GM15510 (cell line): ENCODE data around the gene SMAD7.

Experiments used
- POLR2A ChIP-seq: IDR thresholded peaks from 3 replicates; pipeline ENCODE4 v1.6.1; 2011; ENCODE audit warnings: borderline replicate concordance; ENCODE audit not compliant: insufficient read length; ENCODE audit errors: extremely low read depth

Gene SMAD7, protein sequence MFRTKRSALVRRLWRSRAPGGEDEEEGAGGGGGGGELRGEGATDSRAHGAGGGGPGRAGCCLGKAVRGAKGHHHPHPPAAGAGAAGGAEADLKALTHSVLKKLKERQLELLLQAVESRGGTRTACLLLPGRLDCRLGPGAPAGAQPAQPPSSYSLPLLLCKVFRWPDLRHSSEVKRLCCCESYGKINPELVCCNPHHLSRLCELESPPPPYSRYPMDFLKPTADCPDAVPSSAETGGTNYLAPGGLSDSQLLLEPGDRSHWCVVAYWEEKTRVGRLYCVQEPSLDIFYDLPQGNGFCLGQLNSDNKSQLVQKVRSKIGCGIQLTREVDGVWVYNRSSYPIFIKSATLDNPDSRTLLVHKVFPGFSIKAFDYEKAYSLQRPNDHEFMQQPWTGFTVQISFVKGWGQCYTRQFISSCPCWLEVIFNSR

DNA sequence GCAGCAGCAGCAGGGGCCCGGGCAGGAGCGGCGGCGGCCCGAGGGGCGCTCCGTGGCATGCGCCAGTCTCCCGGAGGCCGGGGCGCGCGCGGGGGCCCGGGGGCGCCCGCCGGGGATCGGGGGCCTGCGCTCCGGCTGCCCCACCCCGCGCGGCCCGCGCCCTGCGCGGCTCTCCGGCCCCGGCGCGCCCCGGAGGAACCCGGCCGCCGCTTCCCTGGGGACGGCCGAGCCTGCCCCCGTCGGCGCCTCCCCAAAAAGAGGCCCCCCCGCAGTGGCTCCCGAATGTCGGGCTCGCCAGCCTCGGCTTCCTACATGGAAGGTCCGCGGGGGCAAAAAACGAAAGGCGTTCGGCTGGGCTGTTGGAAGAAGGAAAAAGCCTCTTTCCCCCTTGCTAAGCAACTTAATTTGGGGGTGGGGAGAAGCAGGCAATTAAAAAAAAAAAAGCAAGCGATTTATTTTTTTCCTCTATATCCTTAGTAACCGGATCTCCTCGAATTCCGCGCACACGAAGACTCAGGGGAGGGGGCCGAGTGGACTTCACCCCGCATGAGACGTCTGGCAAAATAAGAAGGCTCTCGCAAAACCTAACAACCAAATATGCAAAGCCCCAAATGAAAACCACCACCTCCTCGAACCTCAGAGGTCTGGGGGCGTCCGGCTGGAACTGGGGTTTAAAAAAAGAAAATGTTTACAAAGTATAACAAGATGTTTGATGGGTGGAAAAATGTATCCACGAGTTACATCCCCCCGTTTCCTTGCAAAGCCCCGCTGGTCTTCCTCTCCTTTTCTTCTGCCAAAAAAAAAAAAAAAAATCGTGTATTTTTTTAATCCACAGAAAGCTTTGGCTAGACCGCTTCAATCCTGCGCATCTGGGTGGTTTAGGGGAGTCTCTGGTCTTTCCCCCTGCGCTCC lies at the start of gene SMAD7:
TSS of gene SMAD7 (minus strand) at position 430 of the 912 bp plus-strand sequence. CDS start 541 bp downstream, outside the sequence.
- no peak for TF ChIP-seq POLR2A

DNA sequence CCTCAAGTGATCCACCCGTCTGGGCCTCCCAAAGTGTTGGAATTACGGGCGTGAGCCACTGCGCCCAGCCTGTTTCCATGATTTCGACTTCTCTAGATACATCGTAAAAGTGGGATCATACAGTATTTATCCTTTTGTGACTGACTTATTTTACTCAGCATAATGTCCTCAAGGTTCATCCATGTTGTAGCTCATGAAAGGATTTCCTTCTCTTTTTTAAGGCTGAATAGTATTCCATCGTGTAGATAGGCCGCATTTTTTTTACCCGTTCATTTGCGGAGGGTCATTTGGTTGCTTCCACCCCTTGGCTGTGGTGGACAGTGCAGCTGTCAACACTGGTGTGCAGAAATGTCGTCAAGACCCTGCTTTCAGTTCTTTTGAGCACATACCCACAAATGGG lies 48.8 kb upstream of the SMAD7 start:
- TF ChIP-seq POLR2A = no peak

DNA sequence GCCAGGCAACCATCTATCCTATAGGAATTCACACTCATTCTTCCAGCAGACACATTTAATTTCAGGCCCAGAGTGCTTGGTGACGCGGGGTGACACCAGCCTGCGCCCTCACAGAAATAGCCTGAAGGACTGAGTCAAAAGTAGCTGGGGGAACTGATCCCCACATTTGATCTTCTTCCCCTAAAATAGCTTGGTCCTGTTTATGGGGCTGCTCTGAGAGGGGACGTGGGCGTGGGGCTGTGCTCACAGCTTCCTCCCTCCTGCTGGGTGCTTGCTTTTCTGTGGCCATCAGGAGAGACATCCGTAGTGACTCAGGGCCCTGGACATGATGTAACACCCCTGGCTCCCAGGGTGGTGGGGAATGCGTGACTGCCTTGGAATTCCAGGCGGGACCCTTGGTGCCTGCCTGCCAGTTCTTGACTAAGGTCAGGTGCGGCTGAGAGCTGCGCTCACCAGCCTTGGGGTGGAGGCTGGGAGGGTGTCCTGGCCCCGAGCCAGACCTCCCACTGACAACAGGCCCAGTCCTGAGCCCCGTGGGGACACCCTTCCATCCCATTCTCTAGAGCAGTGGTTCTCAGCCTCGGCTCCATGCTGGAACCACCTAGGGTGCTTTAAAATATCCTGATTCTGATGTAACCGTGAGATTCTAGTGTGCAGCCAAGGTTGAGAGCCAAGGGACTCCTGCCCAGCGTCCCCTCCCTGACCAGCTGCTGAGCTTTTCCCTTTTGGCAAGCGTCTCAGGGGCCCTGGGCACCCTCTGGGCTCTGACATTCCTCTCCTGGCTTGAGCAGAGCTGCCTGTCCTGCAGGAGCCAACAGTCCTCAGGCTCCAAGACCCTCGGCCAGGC lies 47.4 kb upstream of the SMAD7 start:
- TF ChIP-seq POLR2A = no peak

GRCh38 chr18:48997681-48997984 lies 46.9 kb upstream of the SMAD7 start:
- no peak for TF ChIP-seq POLR2A

- TF ChIP-seq POLR2A = no peak
These were observed 46.2 kb upstream of the SMAD7 start for GRCh38 chr18:48996901-48997463.

- TF ChIP-seq POLR2A = no peak
These were observed 45.3 kb upstream of the SMAD7 start for GRCh38 chr18:48996041-48996440.

DNA sequence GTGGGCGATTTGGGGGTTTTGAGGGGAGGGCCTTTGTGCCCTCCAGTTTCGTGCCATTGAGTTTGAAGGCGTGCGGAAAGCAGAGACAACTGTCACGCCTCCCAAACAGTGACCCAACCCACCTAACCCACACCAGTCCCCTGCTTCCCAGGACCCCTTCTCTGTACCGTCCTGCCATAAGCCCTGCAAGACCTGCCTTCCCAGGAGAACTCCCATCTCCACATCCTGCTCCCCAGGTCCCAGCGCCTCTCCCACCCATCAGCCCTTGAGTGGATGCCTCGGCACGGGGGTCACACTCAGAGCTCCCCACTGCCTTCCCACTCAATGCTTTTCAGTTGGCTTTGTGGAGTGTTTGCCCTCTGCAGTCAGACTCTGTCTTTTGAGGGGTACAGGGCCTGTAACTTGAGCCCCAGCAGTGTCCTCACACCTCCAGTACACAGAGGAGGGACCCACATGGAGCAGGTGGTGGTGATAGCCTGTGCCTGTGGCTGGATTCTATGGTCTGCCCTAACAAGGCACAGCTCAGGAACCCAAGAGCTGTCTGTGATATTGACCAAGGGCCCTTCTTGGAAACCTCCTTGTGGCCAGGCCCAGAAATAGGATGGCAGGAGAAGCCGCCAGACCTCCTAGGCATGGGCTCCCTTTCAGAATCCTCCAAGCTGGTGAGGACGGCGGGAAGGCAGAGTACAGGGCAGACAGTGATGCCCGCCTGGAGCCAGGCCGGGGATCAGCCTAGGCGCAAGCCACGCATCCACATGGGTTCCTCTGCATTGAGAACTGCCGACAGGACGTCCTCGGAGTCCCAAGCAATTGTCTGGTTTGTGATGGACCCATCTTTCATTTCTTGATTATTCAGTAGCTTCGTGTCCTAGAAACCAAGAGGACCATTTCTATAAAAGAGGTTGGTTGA lies 44.4 kb upstream of the SMAD7 start:
- no peak for TF ChIP-seq POLR2A

- no peak for TF ChIP-seq POLR2A
These were observed 43.4 kb upstream of the SMAD7 start for GRCh38 chr18:48994044-48994651.

DNA sequence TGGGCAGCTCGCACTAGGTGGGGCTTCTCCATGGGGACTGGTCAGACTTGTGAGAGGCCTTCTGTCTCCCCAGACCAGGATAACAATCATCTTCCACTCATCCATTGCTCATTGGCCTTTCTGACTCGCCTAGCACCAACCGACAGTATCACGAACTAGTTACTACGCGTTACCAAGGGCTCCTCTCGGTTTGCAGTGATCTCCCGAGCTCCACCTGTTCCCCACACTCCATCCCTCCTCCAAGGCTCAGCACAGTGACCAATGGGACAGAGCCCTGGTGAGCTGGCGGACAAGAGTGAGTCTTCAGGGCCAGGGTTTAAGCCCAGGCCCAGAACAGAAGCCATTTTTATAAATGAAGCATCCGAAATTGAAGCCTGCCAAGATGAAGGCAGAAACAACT lies 42.8 kb upstream of the SMAD7 start:
- no peak for TF ChIP-seq POLR2A

- TF ChIP-seq POLR2A = no peak
These were observed 42.2 kb upstream of the SMAD7 start for GRCh38 chr18:48992791-48993555.

- TF ChIP-seq POLR2A = no peak
These were observed 41.4 kb upstream of the SMAD7 start for GRCh38 chr18:48992133-48992532.

DNA sequence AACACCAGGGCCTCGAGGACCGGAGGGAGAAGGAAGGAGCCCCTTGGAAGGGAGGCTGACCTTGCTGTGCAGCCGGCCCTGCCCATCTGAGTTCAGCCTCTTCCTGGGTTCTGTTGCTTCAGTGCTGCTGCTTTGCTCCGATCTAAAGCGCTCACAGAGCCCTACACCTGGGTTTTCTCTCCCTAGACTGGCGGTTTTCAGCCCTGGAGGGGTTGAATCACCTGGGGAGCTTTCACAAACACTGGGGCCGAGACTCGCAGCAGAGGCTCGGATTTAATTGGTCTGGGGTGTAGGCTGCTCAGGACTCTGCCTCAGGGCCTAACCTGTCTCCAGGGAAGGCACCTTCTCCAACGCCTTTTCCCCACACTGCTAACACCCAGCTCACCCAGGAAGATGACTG lies 40.9 kb upstream of the SMAD7 start:
- no peak for TF ChIP-seq POLR2A
